HG03066 (cell line): ENCODE data around the gene TFF2.

Experiments
- ATAC-seq: cut with Tn5 transposase; IDR thresholded peaks from one replicate; pipeline ENCODE4 v1.9.1; 2021; ENCODE audit warnings: low read depth; ENCODE audit not compliant: unreplicated experiment

Gene TFF2

DNA sequence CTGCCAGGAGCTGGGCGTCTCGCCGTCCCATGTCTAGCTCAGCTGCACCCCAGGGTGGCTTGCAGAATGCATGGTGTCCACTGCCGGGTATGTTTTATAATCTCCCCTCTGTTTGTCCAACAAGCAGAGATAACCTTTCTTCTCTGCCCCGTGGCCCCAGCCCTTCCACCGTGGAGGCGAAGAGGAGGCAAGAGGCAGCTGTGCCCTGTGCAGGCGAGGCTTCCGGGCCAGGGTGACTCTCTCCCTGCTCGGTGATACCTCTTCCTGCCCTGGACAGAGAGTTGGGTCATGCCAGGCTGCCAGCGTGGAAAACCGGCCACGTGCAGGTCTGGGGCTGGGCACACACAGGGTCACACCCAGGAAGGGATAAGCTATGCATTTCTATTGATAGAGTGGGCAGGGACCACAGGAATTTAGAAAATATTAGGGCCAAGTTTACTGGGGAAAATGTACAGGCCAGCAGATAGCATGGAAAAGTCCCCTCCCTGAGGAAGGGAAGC, at the start of gene TFF2:
Gene TFF2, minus strand, starts transcription at position 68 of the 500 bp plus-strand sequence. Its CDS starts 37 bp downstream, at position 31.
- ATAC-seq = no peak

DNA sequence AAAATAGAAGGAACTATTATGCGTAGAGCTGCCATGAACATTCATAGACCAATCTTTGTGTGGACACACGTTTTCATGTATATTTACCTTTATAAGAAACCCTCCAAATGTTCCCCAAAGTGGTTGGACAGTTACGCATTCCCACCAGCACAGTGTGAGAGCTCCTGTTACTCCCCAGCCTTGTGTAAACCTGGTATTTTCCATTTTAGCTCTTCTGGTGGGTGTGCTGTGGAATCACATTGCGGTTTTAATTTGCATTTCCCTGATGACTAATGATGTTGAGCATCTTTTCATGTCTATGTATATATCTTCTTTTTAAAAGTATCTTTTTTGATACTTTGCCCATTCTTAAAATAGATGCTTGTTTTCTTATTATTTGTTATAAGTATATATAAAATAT, 49.7 kb upstream of the TFF2 start:
- ATAC-seq = no peak

DNA sequence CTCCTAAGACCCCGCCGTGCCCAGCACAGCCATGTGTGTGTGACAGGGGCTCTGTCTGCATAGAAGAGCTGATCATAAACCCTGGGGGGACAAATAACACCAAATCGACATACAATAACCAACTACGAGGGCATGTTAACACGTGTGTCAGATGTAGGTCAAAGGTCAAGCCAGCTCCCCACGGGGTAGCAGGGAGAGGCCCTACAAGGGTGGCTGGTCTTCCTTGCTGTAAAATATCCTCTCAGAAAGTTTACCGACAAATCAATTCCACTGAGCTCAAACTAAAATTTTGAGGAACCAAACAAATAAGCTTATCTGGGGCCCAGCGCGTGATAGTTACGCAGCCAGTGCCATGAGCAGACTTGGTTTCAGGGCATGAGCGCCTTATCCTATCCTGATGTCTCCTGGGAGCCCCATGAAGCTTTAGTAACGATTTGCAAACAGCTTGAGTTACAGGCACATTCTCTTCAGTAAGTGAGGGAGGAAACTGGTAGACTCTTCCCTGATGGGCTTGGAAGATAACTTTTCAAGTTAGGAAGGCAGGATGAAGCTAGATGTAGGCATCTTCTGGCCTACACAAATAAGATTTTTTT, 47.7 kb upstream of the TFF2 start:
- no peak for ATAC-seq

DNA sequence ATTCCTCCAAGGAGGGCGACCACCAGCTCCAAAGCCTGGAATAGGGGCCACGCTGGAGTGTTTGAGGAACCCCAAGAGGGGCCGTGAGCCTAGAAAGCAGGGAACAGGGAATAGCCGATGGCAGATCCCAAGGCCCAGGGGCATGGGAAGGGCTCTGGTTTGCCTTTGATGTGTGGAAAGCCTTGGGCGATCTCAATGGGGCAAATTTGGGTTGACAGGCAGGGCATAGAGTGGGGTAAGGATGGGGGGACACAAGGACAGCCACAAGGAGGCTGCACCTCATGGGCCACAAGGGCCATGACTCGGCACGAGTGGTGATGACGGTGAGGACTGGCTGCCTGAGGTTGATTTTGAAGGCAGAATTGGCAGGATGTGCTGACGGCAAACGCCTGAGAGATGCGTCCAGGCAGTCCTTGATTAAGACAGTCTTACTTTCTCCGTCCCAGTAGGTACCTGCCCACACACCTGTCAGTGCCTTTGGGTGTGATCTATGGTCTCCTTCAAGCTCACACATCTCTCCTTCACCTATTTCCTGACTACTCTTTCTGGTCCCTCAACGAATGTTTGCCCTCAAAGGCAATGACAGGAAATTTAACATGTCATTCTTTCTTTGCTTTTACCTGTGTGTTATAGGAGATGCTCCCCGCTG, 47.1 kb upstream of the TFF2 start:
- no peak for ATAC-seq

DNA sequence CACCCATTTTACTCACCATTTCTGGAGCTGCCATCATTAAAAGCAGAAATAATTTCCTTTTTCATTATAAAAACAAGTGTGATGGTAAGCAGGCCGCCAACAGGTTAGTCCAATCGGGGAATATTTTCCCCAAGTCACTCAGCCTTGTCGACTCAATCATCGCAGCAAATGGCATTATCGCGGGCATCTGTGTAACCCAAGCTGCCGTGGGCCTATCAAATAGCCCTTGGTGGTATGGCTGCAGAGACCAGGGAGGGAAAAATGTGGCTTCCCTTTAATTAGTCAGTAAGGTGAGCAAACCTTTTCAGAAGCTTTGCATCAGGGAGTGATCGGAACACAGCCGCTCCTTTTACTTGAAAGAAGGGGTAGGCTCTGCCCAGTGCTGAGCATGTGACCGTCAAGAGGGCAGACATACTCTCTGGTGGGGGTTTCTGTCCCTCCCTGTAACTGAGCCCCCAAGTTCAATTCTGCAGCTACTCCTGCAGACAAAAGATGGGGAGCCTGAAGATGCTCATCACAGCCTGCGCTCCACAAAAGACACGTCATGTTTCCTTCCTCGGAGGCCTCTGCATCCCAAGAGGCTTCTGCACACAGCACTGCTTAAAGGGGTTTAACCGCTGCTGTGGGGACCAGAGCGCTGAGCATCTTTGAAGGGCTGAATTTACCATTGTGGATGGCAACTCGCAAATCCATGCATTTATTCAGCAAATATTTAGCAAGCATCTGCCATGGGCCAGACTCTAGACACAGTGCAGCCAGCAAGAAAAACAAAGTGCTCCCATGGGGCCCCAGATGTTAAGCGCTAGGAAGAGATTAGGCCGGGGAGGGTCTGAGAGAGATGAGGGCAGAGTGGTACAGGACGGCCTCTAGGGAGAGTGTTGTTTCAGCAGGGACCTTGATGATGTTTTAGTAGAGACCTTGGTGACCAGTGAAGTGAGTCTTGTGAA, 46.3 kb upstream of the TFF2 start:
- no peak for ATAC-seq

- no peak for ATAC-seq
These were observed 45.3 kb upstream of the TFF2 start, which contains the start of gene TMPRSS3 for GRCh38 chr21:42395905-42396651. TMPRSS3 (minus strand) TSS chr21:42396052; CDS start chr21:42395417, 635 bp downstream.

DNA sequence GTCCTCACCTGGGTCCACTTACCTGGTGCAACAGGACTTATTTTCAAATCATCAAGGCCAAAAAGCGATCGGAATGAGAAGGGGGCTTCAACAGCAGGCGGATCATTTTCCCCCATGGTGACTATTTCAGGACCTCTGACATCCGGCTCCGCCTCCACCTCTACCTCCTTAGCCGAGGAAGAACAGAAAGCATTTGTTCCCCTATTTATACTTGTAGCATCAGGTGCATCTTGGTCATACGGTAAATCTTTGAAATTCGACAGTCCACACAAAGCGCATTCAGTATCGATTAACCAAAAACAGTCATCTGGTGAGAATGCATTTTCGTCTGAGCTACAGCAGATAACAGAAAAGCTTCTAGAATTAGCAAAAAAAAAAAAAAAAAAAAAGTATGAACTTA, 44.5 kb upstream of the TFF2 start:
- no peak for ATAC-seq

- ATAC-seq = no peak
These were observed 42.7 kb upstream of the TFF2 start for GRCh38 chr21:42393443-42393950.

GRCh38 chr21:42392731-42393442, 42.1 kb upstream of the TFF2 start:
- ATAC-seq = no peak

GRCh38 chr21:42391297-42391696, 40.5 kb upstream of the TFF2 start:
- no peak for ATAC-seq

GRCh38 chr21:42390696-42391095, 39.9 kb upstream of the TFF2 start:
- ATAC-seq = no peak

- ATAC-seq = no peak
These were observed 39.4 kb upstream of the TFF2 start for GRCh38 chr21:42390193-42390592.

- ATAC-seq = no peak
These were observed 38.6 kb upstream of the TFF2 start for GRCh38 chr21:42389449-42389835.

DNA sequence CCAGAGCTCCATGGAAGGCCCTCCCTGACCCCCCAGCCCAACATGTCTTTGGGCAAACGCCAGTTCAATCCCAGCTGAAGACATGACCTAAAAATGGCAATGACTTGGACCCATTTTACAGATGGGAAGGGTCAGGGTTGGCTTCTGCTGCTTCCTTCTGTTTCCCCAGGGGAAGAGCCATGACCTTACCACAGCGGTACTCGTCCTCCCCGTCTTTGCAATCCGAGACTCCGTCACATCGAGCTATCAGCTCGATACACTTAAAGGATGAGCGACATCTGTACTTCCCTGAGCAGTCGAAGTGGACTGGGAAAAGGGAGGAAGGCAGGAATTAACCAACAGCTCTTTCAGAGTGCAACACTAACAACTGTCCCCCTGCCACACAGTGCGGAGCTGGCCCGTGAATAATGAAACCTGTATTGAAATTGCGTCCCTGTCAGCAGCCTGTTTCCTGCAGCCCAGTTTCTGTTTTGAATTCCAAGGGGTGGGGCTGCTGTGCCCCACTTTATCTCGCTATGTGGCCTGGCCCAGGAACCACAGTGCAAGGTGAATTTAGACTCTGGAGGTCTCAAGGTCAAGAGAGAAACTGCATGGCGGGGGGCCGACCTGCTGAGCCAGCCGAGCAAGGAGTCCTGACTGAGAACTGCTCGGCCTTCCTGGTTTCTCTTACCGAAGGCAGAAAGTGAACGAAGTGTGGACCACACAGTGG, 38.1 kb upstream of the TFF2 start:
- no peak for ATAC-seq

DNA sequence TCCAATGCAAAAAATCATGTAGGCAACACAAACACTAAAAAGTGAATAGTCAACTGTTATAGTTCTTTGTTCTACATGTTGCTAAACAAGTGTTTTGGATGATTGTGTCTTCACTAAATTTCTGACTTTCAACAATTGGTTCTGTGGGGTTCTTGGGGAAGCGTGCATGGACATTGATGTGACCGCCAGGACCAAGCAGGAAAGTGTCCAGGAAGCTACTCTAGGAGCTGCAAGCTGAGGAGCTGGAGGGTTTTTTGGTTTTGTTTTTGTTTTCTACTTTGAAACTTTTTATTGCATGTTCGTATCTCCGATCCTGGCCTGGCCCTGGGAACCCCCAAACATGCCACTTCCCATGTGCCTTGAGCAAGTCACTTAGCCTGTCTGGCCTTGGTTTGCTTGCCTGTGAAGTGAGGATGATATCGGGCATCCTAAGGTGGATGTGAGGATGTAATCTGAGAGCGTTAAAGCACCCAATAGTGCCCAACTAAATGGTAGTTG, 37.1 kb upstream of the TFF2 start:
- ATAC-seq = no peak

- ATAC-seq = no peak
These were observed 36.4 kb upstream of the TFF2 start for GRCh38 chr21:42387164-42387563.

DNA sequence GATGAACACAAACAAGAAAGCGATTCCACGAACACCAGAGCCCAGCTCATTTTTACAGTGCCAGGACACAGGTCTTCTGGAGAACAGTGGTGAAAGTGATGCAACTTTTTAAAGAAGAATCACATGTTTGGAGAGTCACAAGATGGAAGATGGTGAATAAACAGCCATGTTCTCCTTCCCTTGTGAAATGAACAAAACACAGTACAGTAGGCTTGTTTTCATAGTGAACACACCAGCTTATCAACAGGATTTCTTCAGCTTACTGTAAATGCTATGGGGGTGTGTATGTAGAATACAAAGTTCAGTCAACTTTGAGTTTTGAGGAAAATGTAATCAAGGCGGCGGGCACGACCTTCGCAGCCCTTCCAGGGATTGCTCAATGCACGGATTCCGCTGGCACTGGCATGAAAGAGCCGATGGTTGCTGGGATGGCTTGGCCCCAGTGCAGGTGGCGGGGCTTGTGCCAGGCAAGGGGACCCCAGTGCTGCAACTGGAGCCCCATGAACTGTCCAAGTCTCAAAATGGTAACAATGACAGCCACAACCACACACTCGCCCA, 35.3 kb upstream of the TFF2 start:
- no peak for ATAC-seq

- ATAC-seq = no peak
These were observed 34.8 kb upstream of the TFF2 start for GRCh38 chr21:42385619-42386018.

DNA sequence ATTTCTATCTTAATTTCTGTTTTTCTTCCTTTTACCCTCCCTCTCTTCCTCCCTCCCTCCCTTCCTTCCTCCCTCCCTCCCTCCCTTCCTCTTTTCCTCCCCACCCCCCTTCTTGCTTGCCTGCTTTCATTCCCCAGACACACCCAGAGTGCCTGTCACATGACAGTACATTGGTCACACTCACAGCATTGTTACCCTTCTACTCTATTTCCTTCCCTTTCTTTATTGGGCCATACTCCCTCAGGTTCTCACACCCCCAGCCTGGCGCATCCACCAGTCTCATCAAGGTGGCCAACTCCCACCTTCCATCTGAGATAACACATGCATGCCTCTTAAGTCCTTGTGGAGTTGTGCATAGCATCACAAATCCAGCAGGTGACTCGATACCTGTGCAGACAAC, 34.2 kb upstream of the TFF2 start:
- no peak for ATAC-seq
